Posterior vena cava (tissue), 2 donors: Measurements from ENCODE around the gene EBF3. TPM values are rescaled to one million over a fixed set of nuclear protein-coding genes. Genes with fewer than 3 reads are reported as not detected.

Source experiments
- DNase-seq: peaks from one replicate; pipeline ENCODE4 v3.0.0-alpha.2; 2020; ENCODE audit warnings: low spot score
- intact Hi-C, 2 donors: fragments of 100-400 bp; cut with DNase I; formaldehyde crosslinking; loops; one replicate each; pipeline versions ENCODE4 v1.14.1 to v1.14.2; 2022 to 2023
- total RNA-seq, 2 donors: library from RNA; stranded (reverse); fragmentation: NEBNext Ultra II Directional; extraction: Animal tissue kit (Norgen Biotek cat#: 25700); gene quantifications; one replicate each; pipeline ENCODE4 v1.2.1, GENCODE V29; 2021
- donor health status: DM: yes; HTN: yes; CAD: no.
- donor health status: DM: yes; HTN: yes; CAD: no.

Gene EBF3
- total RNA-seq, 2 donors from 2014 or later, result 8.7 to 9.1 TPM

GRCh38 chr10:129838794-129839193 is 125.3 kb downstream of the EBF3 start:
- DNase-seq, result no peak
- intact Hi-C loops, result no loop called here

GRCh38 chr10:129837909-129838582 is 126.0 kb downstream of the EBF3 start:
- DNase-seq, result no peak
- intact Hi-C loops, result no loop called here

DNA sequence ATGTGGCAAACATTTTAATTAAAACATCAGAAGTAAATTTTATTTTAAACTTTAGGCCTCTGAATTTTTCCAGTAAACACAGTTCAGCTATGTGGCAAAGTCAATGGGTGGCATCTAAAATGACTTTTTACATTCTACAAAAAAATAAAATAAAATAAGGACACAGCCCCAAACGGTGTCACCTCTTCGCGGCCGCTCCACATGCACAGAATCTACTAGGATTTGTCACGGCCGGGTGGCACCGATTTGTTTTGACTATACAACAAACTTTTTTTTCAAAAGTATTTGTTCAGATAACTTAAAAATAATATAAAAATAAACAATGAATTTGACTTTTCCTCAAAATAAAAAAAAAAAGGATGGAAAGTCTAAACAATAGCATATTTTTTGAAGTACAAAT is 127.8 kb downstream of the EBF3 start:
- intact Hi-C loops, result no loop called here
- no peak for DNase-seq

- intact Hi-C loops, result no loop called here
- no peak for DNase-seq
Measured at GRCh38 chr10:129833994-129834739, 129.9 kb downstream of the EBF3 start.

DNA sequence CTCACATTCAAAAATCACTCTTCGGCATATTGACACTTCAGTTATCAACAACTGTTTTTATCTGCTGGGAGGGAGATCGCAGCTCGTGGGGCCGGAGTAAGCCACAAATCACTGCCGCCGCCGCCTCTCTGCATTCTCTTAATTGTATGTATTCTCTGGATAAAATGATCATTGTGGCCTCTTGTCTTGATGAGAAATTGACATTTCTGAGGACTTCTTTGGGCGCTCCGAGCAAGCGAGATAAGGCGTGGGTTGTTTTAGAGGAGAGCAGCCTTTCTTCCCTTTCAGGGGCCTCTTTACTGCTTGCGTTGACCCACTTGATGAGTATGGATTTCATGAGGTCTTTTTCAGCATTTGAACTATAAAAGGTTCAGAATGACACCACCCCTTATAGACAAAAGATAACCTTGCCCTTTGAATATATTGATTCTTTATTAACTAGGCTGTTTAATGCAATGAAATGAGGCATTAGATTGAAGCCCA is 130.6 kb downstream of the EBF3 start:
- intact Hi-C loops, result no loop called here
- DNase-seq, result no peak

GRCh38 chr10:129832573-129833467 is 131.3 kb downstream of the EBF3 start:
- DNase-seq, result no peak
- intact Hi-C loops, result no loop called here

GRCh38 chr10:129831150-129831549 is 132.9 kb downstream of the EBF3 start:
- intact Hi-C loops, result no loop called here
- no peak for DNase-seq

- DNase-seq, result no peak
- intact Hi-C loops, result no loop called here
Measured at GRCh38 chr10:129825826-129826225, 138.2 kb downstream of the EBF3 start.

GRCh38 chr10:129825221-129825620 is 138.9 kb downstream of the EBF3 start:
- intact Hi-C loops, result no loop called here

DNA sequence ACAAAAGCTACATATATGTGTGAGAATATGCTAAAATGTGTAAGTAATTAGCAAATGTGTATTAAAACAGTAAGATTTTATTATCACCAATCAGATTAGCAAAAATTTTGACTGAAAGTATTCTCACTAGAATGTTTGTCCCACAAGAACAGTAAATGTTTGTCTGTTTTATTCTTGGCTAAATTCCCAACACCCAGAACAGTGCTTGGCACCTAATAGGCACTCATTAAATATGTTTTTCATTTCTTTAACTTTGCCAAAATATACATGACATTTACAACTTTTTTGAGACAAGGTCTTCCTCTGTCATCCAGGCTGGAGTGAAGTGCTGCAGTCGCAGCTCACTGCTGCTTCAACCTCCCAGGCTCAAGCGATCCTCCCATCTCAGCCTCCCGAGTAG is 143.6 kb downstream of the EBF3 start:
- intact Hi-C loops, result no loop called here

More at GRCh38 chr10:129825221-129825620, 138.9 kb downstream of the EBF3 start:
- DNase-seq, result no peak

DNA sequence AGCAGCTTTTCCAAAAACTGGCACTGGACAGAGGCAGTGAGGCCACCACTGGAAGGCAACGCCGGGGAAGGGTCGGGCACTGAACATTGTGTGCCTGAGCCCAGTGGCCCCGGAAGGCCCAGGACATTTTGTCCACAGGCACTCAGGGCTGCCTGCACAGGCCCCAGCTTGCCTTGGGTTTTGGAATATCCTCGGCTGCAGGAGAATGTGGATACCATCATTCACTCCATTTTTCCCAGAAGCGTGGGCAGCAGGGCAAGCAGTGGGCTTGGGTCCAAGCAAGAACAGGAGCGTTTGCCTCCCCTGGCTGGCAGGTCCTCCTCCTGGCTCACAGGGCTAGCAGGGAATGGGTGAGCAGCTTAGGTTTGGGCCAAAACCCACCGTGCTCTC is 147.4 kb downstream of the EBF3 start:
- intact Hi-C loops, result no loop called here
- no peak for DNase-seq

More for the DNA sequence above, 143.6 kb downstream of the EBF3 start:
- no peak for DNase-seq

- DNase-seq, result no peak
- intact Hi-C loops, result no loop called here
Measured at GRCh38 chr10:129815898-129816655, 148.0 kb downstream of the EBF3 start.

DNA sequence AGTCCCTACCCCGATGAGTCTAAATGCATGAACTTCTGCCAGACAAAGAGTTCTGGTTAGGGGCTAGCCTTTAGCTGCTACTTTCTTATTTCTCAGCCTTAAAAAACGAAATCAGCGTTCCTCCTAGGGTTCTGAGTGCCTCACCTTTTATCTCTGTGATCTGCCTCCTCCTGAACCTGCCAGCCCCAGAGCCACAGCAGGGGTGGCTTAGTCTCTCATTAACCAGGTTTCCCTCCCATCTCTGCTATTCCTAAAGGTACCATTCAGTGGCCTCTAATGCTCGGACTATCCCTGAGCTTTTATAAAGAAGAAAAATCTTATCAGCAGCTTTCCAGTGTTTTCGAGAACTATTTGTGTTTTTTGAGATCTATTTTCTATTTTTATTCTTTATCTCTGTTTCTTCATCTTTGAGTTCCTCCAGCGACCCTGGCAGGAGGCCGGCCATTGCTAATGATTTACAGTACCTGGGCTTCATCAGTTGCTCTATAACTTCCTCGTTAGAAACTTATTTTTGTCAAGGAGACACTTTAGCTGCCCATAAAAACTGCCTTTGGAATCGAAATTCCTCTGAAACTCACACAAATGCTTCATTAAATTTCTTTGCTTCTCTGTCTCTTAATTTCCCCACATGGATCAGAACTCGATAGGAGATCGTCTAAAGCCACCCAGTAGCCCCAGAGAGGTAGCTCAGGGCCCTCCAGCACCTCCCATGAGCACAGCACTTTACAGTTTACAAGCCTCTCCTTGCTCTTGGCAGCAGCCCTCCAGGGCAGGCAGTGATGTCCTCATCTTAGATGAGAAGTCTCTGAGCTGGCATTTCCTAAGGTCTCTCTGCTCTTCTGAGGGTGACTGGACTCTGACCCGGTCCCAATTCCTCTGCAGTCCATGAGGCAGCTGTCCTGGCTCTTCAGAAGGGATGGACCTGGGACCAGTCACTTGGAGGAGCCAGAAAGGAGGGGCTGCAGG is 149.1 kb downstream of the EBF3 start:
- intact Hi-C loops, result no loop called here
- DNase-seq, result no peak

DNA sequence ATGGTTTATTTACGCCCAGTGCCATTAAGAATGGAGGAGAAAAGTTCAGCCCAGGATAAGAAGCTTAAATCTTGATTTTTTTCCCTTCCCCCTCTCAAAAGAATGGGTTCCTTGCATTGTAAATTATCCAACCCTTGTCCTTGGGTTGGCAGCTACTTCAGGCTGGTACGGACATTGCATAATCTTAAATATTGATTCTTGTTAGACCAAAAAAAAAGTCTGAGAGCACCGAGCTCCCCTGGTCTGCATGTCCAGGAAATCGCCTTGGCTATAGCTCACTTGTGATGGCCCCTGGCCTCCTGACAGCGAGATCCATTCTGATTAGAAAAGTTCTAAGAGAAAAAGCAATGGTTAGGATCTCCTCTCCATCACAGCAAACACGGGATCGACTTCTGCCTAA is 151.7 kb downstream of the EBF3 start:
- intact Hi-C loops, result no loop called here
- DNase-seq, result no peak

- no peak for DNase-seq
- intact Hi-C loops, result no loop called here
Measured at GRCh38 chr10:129811208-129811607, 152.9 kb downstream of the EBF3 start.

- no peak for DNase-seq
- intact Hi-C loops, result loop anchor here in 1 of 2 donors (10.0 kb wide), 1 partner anchor 155 kb away; no protein-coding TSS in a partner anchor
Measured at GRCh38 chr10:129809841-129810240, 154.2 kb downstream of the EBF3 start.

DNA sequence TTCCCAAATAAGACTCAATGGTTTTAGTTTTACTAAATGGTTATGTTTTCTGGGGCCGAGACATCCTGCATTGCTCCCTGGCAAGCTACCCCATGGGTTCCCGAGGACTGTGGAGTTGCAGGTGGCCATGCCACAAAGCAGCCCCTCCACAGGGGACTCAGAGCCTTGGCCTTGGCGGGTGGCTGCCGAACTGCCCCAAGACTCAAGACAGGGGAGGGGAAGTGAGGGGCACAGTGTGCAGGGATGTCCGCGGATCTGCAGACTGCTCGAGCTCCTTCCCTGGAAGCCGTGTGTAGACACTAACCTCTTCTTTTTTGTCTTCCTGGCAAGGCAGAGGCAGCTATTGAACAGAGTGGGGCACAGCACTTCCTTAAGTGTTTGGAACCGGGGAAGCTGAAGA is 154.6 kb downstream of the EBF3 start:
- DNase-seq, result no peak
- intact Hi-C loops, result loop anchor here in 1 of 2 donors (10.0 kb wide), 1 partner anchor 155 kb away; no protein-coding TSS in a partner anchor
